ENCODE results near the gene FAAP20.
A peak's percentile ranks its signal among the peaks of the same experiment; 100 is the strongest.

Gene FAAP20

DNA sequence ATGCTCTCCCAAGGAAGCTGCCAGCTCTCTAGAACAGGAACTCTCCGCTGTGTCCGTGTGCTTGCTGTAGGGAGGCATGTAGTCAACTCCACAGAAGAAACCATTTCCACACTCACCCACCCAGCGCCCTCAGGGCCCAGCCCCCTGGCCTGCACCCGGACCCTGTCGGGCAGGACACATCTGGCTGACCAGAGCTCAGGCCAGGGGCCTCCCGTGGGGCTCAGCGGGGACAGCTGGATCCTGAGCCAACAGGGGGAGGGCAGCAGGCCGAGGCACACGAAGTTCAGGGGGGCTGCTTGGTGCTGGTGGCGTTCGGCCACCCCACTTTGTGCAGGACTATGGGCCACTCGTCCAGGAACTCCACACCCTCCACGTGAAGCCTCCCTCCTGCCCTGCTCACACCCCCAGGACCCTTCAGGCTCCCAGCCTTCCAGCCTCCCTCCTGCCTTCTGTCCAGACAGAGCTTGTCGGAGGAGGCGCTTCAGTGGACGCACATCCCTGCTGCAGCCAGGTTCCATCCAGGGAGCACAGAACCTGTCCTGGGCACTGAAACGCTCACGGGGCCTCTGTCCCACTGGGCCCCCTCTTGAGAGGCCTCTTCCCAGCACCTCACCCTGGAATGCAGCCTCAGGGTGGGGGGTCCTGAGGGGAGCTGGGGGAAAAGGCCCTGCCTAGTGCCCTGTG lies 15.0 kb upstream of the FAAP20 start:
- DNase-seq: no peak

- DNase-seq: no peak
Measured at GRCh38 chr1:2208309-2209239, 14.0 kb upstream of the FAAP20 start.

- DNase-seq: no peak
Measured at GRCh38 chr1:2206813-2207487, 12.4 kb upstream of the FAAP20 start.

DNA sequence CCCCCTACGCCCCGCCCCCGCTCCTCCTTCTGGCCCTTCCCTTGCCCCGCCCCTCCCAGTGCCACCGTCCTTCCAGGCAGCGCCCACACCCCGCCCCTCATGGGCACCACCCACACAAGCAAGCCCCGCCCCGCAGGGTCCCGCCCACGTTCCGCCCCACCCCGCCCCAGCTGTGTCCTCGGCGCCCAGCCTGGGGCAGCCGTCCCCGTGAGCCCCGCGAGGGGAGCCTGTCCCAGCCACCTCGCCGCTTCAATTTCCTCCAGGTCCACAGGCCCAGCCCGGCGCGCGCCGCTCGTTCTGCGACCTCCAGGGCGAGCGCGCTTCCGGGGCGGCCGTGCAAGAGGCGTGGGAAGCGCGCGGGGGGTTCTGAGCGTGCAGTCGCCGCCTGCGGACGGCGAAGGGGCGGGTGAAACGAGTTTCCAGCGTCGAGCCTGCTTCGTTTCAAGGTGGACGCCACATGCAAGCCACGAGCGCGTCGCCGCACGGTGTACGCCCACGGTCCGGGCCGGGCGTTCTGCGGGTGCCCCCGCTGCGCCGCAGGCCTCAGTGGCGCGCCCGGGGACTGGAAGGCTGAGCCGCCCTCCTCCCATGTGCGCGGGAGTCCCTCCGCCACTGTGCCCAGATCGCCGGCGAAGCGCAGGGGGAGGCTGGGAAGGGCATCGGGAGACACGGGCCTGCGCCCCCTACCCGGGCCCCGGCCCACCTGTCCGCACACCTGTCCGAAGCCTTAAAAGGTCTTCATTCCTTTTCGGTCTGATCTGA lies 10.8 kb upstream of the FAAP20 start:
- DNase-seq: no peak

- DNase-seq: no peak
Measured at GRCh38 chr1:2204415-2205190, 10.0 kb upstream of the FAAP20 start.

- DNase-seq: no peak
Measured at GRCh38 chr1:2203671-2204414, 9.3 kb upstream of the FAAP20 start.

DNA sequence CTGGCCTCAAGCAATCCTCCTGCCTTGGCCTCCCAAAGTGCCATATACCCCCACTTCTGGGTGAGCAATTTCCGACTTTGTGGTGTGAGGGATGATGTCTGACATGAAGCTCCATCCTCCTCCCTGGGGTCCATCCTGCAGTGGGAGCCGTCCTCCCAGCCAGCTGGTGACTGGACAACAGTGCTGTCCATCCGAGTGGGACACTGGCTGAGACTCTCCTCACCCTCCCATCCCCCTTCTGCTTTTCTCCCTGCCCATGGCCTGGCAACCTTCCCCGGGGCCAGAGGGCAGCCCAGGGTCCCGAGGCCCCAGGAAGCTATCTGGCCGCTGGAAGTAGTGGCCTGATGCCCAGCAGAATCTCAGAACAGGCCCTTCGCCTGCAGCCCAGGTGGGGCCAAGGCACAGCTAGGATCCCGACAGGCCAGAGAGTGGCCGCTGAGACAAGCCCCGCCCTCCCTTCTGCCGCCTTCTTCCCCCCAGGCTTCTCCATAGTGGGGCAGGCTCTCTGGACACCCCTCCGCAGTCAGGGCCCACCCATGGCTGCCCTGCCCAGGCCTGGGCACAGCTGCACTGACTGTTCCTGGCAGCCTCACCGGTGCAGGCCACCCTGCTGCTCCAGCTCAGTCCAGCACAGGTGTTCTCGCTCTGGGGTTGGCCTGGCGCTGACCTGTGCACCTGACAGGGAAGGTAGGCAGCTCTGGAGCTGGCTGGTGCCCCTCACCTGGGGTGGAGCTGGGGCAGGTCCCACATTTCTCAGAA lies 8.4 kb upstream of the FAAP20 start:
- DNase-seq: no peak

DNA sequence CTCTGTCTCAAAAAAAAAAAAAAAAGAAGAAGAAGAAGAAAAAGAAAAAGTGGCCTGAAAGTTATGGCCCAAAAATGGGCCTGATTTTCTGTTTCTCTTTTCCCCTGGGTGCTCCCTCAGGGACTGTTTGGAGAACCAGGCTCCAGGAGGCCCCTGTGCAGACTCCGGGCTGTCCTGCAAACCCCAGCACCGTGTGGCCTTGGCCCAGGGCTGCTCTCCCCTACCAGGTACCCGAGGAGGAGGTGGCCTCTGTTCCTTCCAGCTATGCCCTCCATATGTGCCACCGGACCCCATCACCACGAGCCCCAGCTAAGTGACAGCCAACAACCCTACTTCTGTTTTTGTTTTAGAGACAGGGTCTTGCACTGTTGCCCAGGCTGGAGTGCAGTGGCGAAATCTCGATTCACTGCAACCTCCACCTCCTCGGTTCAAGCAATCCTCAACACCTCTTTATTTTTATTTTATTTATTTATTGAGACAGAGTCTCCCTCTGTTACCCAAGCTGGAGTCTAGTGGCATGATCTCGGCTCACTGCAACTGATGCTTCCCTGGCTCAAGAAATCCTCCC lies 7.5 kb upstream of the FAAP20 start:
- DNase-seq: no peak

DNA sequence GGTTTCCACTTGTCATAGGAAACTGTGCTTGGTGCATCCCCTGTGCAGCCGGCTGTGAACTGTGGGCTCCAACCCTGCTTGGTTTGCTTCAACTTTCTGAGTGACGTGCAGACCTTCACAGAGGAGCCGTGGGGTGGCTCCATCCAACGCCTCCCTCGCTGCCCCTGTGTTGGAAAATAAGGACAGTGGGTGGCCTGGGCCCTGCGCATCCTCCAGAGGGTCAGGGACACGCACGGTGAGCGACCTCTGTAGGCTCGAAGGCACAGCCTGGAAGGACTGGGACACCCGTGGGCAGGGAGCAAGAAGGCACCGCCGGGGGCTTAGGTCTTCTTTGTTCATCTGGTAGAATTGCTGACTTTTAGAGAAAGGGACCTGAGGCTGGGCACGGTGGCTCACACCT lies 6.5 kb upstream of the FAAP20 start:
- DNase-seq: no peak

DNA sequence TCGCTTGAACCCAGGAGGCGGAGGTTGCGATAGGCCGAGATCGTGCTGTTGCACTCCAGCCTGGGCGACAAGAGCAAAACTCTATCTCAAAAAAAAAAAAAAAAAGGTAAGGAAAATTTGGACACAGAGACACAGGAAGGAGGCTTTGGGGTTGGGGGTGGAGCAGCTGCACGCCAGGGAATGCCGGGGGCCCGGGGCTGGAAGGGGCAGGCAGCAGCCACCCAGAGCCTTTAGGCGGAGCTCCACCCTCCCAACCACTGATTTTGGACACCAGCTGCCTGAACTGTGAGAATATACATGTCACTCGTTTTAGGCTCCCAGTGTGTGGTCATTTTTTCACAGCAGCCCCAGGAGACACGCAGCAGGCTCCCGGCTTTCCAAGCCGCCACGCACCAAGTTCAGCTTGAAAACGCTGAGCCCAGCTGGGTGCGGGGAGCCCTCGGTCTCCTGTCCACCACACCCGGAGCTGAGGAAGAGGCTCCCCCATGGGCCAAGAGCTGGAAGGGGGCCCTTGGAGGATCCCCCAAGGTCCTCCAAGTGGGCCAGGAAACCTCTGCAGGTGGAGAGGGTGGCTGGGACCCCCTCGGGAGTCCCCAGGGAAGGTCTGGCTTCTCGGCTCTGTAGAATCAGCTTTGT lies 5.9 kb upstream of the FAAP20 start:
- no peak for DNase-seq

- DNase-seq: no peak
Measured at GRCh38 chr1:2199042-2199810, 4.7 kb upstream of the FAAP20 start.

- no peak for DNase-seq
Measured at GRCh38 chr1:2198571-2198970, 4.0 kb upstream of the FAAP20 start.

GRCh38 chr1:2197707-2198165 lies 3.2 kb upstream of the FAAP20 start:
- DNase-seq: no peak

- no peak for DNase-seq
Measured at GRCh38 chr1:2196901-2197638, 2.5 kb upstream of the FAAP20 start.

DNA sequence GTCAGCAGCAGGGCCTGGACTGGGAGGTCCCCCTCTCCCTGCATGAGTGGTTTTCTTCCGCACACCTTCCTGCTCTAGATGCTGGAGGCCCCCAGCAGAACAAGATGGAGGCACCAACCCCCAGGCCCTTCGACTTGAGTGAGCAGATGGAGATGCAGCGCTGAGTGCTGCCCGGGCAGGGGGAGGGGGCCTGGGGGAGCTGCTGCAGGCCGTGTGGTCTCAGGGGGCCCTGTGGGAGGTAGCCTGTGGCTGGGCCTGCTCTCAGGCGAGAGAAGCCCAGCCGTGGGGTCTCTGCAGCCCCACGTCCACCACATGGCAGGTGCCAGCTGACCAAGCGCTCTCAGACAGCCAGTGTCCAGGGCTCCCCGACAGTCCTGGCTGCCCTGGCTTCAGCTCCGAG lies 1.2 kb upstream of the FAAP20 start:
- no peak for DNase-seq

- DNase-seq: peak; percentile 44
Measured at GRCh38 chr1:2194898-2195673, 514 bp upstream of the FAAP20 start.
